H9 (cell line): ENCODE data around the gene SHISA9. TPM values are rescaled to one million over a fixed set of nuclear protein-coding genes. Genes with fewer than 3 reads are reported as not detected.

Experiments
- DNase-seq: peaks from one replicate; pipeline ENCODE4 v3.0.0-alpha.2; 2017
- H2AFZ ChIP-seq: one replicate; pipeline ENCODE4 v1.6.1; 2013; ENCODE audit warnings: mild to moderate bottlenecking, low read length, control low read depth, moderate library complexity
- H2AK5ac ChIP-seq: 2 replicates; pipeline ENCODE4 v1.6.1; 2013; ENCODE audit warnings: low read length, control low read depth, mixed read lengths; ENCODE audit not compliant: insufficient read length
- H2BK120ac ChIP-seq: one replicate; pipeline ENCODE4 v1.6.1; 2013; ENCODE audit warnings: low read depth, mild to moderate bottlenecking, low read length, control low read depth, inconsistent platforms; ENCODE audit not compliant: poor library complexity, severe bottlenecking
- H2BK12ac ChIP-seq: 2 replicates; pipeline ENCODE4 v1.6.1; 2013; ENCODE audit warnings: low read length, control low read depth, mixed read lengths, low read depth; ENCODE audit not compliant: insufficient read length
- H2BK15ac ChIP-seq: 2 replicates; pipeline ENCODE4 v1.6.1; 2013; ENCODE audit warnings: low read depth, low read length, control low read depth
- H2BK20ac ChIP-seq: one replicate; pipeline ENCODE4 v1.6.1; 2013; ENCODE audit warnings: low read depth, mild to moderate bottlenecking, low read length, control low read depth, inconsistent platforms; ENCODE audit not compliant: poor library complexity, severe bottlenecking
- H2BK5ac ChIP-seq: 2 replicates; pipeline ENCODE4 v1.6.1; 2013; ENCODE audit warnings: low read length, control low read depth, mixed read lengths; ENCODE audit not compliant: insufficient read length
- H3K14ac ChIP-seq: 2 replicates; pipeline ENCODE4 v1.6.1; 2013; ENCODE audit warnings: low read length, control low read depth; ENCODE audit not compliant: insufficient read depth
- H3K18ac ChIP-seq: 2 replicates; pipeline ENCODE4 v1.6.1; 2013; ENCODE audit warnings: low read depth, mild to moderate bottlenecking, mixed read lengths, low read length, control low read depth; ENCODE audit not compliant: insufficient read length
- H3K23ac ChIP-seq: 2 replicates; pipeline ENCODE4 v1.6.1; 2013; ENCODE audit warnings: low read length, control low read depth, mixed read lengths, low read depth; ENCODE audit not compliant: insufficient read length
- H3K23me2 ChIP-seq: 2 replicates; pipeline ENCODE4 v1.6.1; 2013; ENCODE audit warnings: low read depth, mild to moderate bottlenecking, mixed read lengths, low read length, control low read depth; ENCODE audit not compliant: insufficient read length, poor library complexity, severe bottlenecking
- H3K27ac ChIP-seq: 2 replicates; pipeline ENCODE4 v1.5.1; 2013; ENCODE audit warnings: low read length, control low read depth, mixed read lengths, low read depth; ENCODE audit not compliant: insufficient read length
- H3K27me3 ChIP-seq: 2 replicates; pipeline ENCODE4 v1.6.1; 2013; ENCODE audit warnings: low read length, control low read depth, inconsistent platforms; ENCODE audit not compliant: insufficient read depth
- H3K4ac ChIP-seq: 2 replicates; pipeline ENCODE4 v1.6.1; 2013; ENCODE audit warnings: low read depth, mild to moderate bottlenecking, control low read depth, inconsistent platforms, low read length, moderate library complexity
- H3K4me1 ChIP-seq: 2 replicates; pipeline ENCODE4 v1.6.1; 2013; ENCODE audit warnings: low read length, control low read depth, inconsistent platforms; ENCODE audit not compliant: insufficient read depth
- H3K4me2 ChIP-seq: 2 replicates; pipeline ENCODE4 v1.6.1; 2013; ENCODE audit warnings: low read length, control low read depth, mixed read lengths; ENCODE audit not compliant: insufficient read length, insufficient read depth
- H3K56ac ChIP-seq: 2 replicates; pipeline ENCODE4 v1.6.1; 2013; ENCODE audit warnings: low read depth, mild to moderate bottlenecking, mixed read lengths, low read length, control low read depth; ENCODE audit not compliant: insufficient read length
- H3K79me1 ChIP-seq: 2 replicates; pipeline ENCODE4 v1.6.1; 2013; ENCODE audit warnings: low read depth, mild to moderate bottlenecking, moderate library complexity, low read length, control low read depth, inconsistent platforms; ENCODE audit not compliant: insufficient read depth, poor library complexity, severe bottlenecking
- H3K79me2 ChIP-seq: 2 replicates; pipeline ENCODE4 v1.6.1; 2013; ENCODE audit warnings: low read length, control low read depth, inconsistent platforms; ENCODE audit not compliant: insufficient read depth
- H3K9ac ChIP-seq: 2 replicates; pipeline ENCODE4 v1.6.1; 2013; ENCODE audit warnings: low read length, control low read depth, mixed read lengths; ENCODE audit not compliant: insufficient read length; ENCODE audit errors: extremely low read depth
- H3K9me3 ChIP-seq: one replicate; pipeline ENCODE4 v1.6.1; 2013; ENCODE audit warnings: low read depth, low read length, inconsistent platforms; ENCODE audit not compliant: control insufficient read depth
- H3T11ph ChIP-seq: one replicate; pipeline ENCODE4 v1.6.1; 2013; ENCODE audit warnings: mild to moderate bottlenecking, low read length, control low read depth, inconsistent platforms
- H4K20me1 ChIP-seq: one replicate; pipeline ENCODE4 v1.6.1; 2013; ENCODE audit not compliant: control insufficient read depth, insufficient read length, insufficient read depth
- H4K5ac ChIP-seq: 2 replicates; pipeline ENCODE4 v1.6.1; 2013; ENCODE audit warnings: low read depth, mild to moderate bottlenecking, mixed read lengths, low read length, control low read depth; ENCODE audit not compliant: insufficient read length
- H4K8ac ChIP-seq: replicated peaks from 2 replicates; pipeline ENCODE4 v1.6.1; 2013; ENCODE audit warnings: low read length, control low read depth, mixed read lengths, low read depth; ENCODE audit not compliant: insufficient read length
- H4K91ac ChIP-seq: 2 replicates; pipeline ENCODE4 v1.6.1; 2013; ENCODE audit warnings: low read depth, mild to moderate bottlenecking, moderate library complexity, mixed read lengths, low read length, control low read depth; ENCODE audit not compliant: insufficient read length
- H3K27ac Mint-ChIP-seq, 3 experiments: 2 replicates in 2 of 3; 3 replicates in 1 of 3; pipeline ENCODE4 v1.8.0; 2020 to 2021; ENCODE audit warnings: mixed read lengths in 3 of 3, mild to moderate bottlenecking in 1 of 3, moderate library complexity in 1 of 3
- H3K27me3 Mint-ChIP-seq: 2 replicates; pipeline ENCODE4 v1.8.0; 2021; ENCODE audit warnings: low read depth, mild to moderate bottlenecking, moderate library complexity, mixed read lengths
- H3K36me3 Mint-ChIP-seq, 3 experiments: 2 replicates in 2 of 3; 3 replicates in 1 of 3; pipeline ENCODE4 v1.8.0; 2020 to 2021; ENCODE audit warnings: low read depth in 3 of 3, mixed read lengths in 3 of 3; ENCODE audit not compliant: insufficient read depth in 1 of 3
- H3K4me1 Mint-ChIP-seq, 2 experiments: 2 replicates each; pipeline ENCODE4 v1.8.0; 2020; ENCODE audit warnings: mixed read lengths in 2 of 2
- H3K4me3 Mint-ChIP-seq, 2 experiments: 2 replicates in 1 of 2; 3 replicates in 1 of 2; pipeline ENCODE4 v1.8.0; 2020 to 2021; ENCODE audit warnings: mild to moderate bottlenecking in 2 of 2, mixed read lengths in 2 of 2, moderate library complexity in 1 of 2
- H3K9me3 Mint-ChIP-seq, 2 experiments: 2 replicates in 1 of 2; 3 replicates in 1 of 2; pipeline ENCODE4 v1.8.0; 2020; ENCODE audit warnings: mild to moderate bottlenecking in 2 of 2, mixed read lengths in 2 of 2, moderate library complexity in 1 of 2
- CTCF ChIP-seq: fragments of 200-600 bp; sonication (generic); conservative IDR thresholded peaks from 3 replicates; pipeline ENCODE4 v1.8.0; 2021; ENCODE audit warnings: antibody characterized with exemption, mild to moderate bottlenecking
- WGBS: extraction: QIAGEN DNeasy Blood & Tissue Kit; methylation state at CpG from one replicate; pipeline ENCODE4 v1.1.7; 2013; ENCODE audit warnings: missing lambda C conversion rate, low lambda C conversion rate, mixed read lengths; ENCODE audit not compliant: insufficient read length; ENCODE audit errors: extremely low coverage; 5-methylcytosine and 5-hydroxymethylcytosine counted together
- total RNA-seq: library from RNA; stranded (reverse); gene quantifications from 2 replicates; pipeline ENCODE4 v1.2.1, GENCODE V29; 2021

Gene SHISA9
- total RNA-seq, 1 experiment from 2014 or later = 7.0 TPM

GRCh38 chr16:12871784-12872183 lies 29.6 kb upstream of the SHISA9 start:
- H3K14ac ChIP-seq = no peak overlapping the region
- no CpG with 5 or more reads among the region's 1 CpG for WGBS
- H4K20me1 ChIP-seq = no peaks in the 10 kb centered on the region
- Mint-ChIP-seq H3K4me1 (peaks cover 3 to 4% of the 10 kb centered on the region in 2 experiments; a peak in 3 of 4 replicates), H3K4me3 (no peak overlapping the region), H3K9me3 (peaks cover 3% of the 10 kb centered on the region in 2 experiments; a peak in 1 of 5 replicates), H3K36me3 (peaks cover 0 to 3% (median 0%) of the 10 kb centered on the region in 3 experiments; a peak in 2 of 7 replicates), H3K27me3 (peaks cover 8% of the 10 kb centered on the region), H3K27ac (no peak overlapping the region)
- H2BK12ac ChIP-seq = no peak overlapping the region
- H2BK120ac ChIP-seq = no peak overlapping the region
- H2AFZ ChIP-seq = no peak overlapping the region
- H3K4me2 ChIP-seq = no peak overlapping the region
- no peaks in the 10 kb centered on the region for H3K9me3 ChIP-seq
- H3K27me3 ChIP-seq = no peaks in the 10 kb centered on the region
- no peak overlapping the region for H2BK15ac ChIP-seq
- no peak overlapping the region for H2BK5ac ChIP-seq
- no peaks in the 10 kb centered on the region for H3K79me2 ChIP-seq
- H3K4ac ChIP-seq = no peak overlapping the region
- H4K91ac ChIP-seq = no peak overlapping the region
- H2BK20ac ChIP-seq = no peak overlapping the region
- H3K27ac ChIP-seq = no peak overlapping the region
- no peak overlapping the region for H4K5ac ChIP-seq
- H3T11ph ChIP-seq = no peak overlapping the region
- no peak for DNase-seq
- no peak for TF ChIP-seq CTCF
- H3K79me1 ChIP-seq = no peaks in the 10 kb centered on the region
- H3K23me2 ChIP-seq = no peaks in the 10 kb centered on the region
- H3K18ac ChIP-seq = no peak overlapping the region
- H3K4me1 ChIP-seq = peaks cover 3% of the 10 kb centered on the region; the same call in 1 of the 2 replicates
- no peak overlapping the region for H4K8ac ChIP-seq
- H2AK5ac ChIP-seq = no peak overlapping the region
- no peak overlapping the region for H3K9ac ChIP-seq
- no peak overlapping the region for H3K23ac ChIP-seq
- H3K56ac ChIP-seq = no peak overlapping the region
